ENCODE measurements around the gene AKNAD1. TPM values are rescaled to one million over a fixed set of nuclear protein-coding genes. Genes with fewer than 3 reads are reported as not detected.
A peak's percentile ranks its signal among the peaks of the same experiment; 100 is the strongest.

Gene AKNAD1
- total RNA-seq, 4 donors from 2014 or later = not detected

DNA sequence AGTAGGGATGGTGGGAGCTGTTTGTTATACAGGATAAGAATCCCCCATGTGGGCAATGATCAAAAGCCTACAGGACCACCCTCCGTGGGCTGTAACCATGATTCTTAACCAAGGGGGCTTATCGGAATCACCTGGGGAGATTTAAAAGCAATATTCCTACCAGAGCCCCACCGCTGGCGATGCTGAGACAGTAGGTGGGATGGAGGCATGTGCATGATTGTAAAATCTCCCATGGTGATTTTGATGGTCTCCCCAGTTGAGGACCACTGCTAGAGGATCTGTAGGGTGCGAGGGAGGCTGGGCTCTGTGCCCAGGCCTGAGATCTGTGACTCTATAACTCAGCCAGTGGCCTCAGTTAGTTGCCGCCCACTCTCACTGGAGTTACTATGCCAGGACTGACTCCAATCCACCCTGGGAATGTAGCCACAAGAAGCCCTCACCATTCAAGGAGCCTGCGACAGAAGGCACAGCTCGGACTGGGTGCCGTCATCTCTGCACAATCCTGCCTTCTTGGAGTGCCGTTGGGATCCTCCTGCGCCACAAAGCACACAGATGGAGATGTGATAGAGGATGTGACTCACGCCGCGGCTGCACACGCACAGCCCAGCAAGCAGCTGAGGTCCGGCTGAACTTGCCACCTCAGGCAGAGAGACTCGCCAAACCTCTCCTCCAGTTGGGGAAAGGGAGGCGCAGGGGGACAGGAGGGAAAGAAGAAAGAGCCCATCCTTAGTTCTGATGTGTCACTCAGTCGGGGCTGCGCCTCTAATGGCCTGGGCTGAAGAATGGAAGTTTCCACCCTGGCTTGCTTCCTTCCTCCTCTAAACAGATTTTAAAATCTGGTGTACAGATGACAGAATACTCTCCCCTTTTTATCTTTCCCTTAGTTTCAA lies 26.5 kb downstream of the AKNAD1 start:
- H3K27me3 ChIP-seq = no peaks in the 10 kb centered on the region
- DNase-seq = peak in 2 of 3 donors; percentile 56 to 71
- no peak overlapping the region for H3K4me3 ChIP-seq
- peak overlapping the region; percentile 35 to 78 (median 58) for H3K27ac ChIP-seq
- H3K36me3 ChIP-seq = no peaks in the 10 kb centered on the region
- TF ChIP-seq, protein P1, sequence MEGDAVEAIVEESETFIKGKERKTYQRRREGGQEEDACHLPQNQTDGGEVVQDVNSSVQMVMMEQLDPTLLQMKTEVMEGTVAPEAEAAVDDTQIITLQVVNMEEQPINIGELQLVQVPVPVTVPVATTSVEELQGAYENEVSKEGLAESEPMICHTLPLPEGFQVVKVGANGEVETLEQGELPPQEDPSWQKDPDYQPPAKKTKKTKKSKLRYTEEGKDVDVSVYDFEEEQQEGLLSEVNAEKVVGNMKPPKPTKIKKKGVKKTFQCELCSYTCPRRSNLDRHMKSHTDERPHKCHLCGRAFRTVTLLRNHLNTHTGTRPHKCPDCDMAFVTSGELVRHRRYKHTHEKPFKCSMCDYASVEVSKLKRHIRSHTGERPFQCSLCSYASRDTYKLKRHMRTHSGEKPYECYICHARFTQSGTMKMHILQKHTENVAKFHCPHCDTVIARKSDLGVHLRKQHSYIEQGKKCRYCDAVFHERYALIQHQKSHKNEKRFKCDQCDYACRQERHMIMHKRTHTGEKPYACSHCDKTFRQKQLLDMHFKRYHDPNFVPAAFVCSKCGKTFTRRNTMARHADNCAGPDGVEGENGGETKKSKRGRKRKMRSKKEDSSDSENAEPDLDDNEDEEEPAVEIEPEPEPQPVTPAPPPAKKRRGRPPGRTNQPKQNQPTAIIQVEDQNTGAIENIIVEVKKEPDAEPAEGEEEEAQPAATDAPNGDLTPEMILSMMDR (IDR thresholded peaks at IDR 0.05) = no peak
- no peak for TF ChIP-seq POLR2A (IDR thresholded peaks at IDR 0.05)
- no peaks in the 10 kb centered on the region for H3K9me3 ChIP-seq
- peaks cover 0 to 9% (median 0%) of the 10 kb centered on the region in 4 donors for H3K4me1 ChIP-seq

DNA sequence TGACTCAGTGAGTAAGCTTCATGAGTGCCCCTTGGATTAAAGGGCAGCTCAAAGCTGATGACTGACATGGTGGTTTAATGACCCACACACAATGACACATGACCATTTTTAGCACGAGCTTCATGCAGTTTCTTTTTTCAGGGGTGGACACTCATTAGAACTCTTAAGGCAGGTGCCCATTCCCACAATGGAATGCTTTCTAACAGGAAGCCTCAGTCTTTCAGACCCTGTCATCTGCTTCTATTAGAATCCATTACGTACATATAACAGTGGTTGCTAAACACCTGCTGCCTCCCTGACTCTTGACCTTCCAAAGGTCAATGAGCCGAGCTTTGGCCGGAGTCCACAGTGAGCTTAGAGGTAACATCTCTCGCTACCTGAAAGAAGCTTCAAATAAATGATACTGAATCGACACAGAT lies 27.4 kb downstream of the AKNAD1 start:
- TF ChIP-seq, protein P1 (IDR thresholded peaks at IDR 0.05) = no peak
- TF ChIP-seq POLR2A (IDR thresholded peaks at IDR 0.05) = no peak
- Histone ChIP-seq H3K27me3 (no peaks in the 10 kb centered on the region), H3K36me3 (no peaks in the 10 kb centered on the region), H3K27ac (peak overlapping the region in 3 of 4 donors; percentile 35 to 78 (median 71)), H3K9me3 (no peaks in the 10 kb centered on the region), H3K4me3 (no peak overlapping the region), H3K4me1 (peaks cover 0 to 9% (median 0%) of the 10 kb centered on the region in 4 donors)
- DNase-seq = peak in 2 of 3 donors; percentile 71 to 75

DNA sequence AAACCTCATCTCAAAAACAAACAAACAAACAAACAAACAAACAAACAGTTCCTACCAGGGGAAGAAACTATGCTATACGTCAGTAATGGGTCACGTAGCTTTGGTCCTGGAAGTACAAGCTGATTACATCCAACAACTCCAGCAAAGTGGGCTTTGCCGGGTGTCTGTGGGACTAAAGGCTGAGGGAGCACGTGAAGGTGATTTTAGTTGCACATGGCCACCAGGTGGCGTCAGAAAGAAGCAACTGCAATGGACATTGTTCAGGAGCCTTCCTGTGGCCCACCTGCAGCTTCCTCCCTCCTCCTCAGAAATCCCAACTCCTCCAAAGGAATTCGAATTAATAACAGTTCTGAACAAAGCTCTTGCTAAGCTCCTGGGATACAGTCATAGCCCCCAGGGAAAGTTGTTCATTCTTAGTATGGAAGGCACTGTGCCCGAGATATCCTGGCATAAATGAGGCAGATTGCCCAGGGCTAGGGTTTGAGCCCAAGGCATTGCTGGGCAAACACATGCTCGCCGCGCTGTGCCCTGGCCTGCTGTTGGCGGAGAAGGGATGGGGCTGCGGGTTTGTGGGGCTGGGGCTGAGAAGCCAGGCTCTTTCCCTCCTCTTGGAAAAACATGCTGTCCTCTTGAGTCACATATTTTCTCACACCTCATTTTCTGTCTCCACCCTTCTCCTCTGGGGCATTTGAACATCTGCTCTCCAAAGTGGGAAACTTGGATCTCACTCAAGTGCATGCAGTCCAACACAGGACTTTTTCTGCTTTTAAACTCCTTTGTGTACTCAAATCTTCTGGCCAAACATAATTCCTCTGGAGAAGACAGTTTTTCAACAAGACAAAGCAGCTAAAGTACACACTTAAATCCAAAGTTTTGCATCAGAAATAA lies 28.6 kb downstream of the AKNAD1 start:
- H3K27me3 ChIP-seq = no peaks in the 10 kb centered on the region
- H3K36me3 ChIP-seq = no peaks in the 10 kb centered on the region
- DNase-seq = peak; percentile 69 to 92 (median 72)
- peak overlapping the region in 2 of 4 donors; percentile 71 to 78 for H3K27ac ChIP-seq
- no peaks in the 10 kb centered on the region for H3K9me3 ChIP-seq
- H3K4me1 ChIP-seq = peaks cover 0 to 9% (median 0%) of the 10 kb centered on the region in 4 donors
- TF ChIP-seq, protein P1 (IDR thresholded peaks at IDR 0.05) = peak; percentile 8 to 78 (median 76)
- no peak for TF ChIP-seq POLR2A (IDR thresholded peaks at IDR 0.05)
- no peak overlapping the region for H3K4me3 ChIP-seq

DNA sequence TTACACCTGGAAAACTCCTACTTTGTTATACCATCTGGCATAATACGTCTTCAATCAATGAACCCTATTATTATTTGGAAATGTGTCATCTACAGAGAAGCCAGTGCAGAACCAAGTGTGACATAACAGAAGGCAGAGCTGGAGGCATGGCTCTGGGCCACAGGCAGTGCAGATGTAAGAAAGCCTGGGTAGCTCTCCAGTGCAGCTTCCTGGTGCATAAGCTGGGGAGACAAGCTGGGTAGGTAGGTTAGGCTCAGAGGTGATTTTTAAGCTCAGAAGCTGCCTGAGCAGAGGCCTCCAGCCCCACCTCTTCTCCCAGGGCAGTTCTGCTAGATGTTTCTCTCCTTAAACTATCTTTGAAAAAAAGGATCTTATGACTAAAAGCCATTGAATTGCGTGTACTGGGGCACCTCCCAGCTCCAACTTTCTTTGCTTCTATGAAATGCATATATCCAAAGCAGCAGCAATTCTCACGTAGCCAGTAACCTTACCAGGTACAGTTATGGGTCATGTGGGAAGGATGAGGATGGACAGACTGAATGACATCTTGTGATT lies 30.7 kb downstream of the AKNAD1 start:
- Histone ChIP-seq H3K27me3 (no peaks in the 10 kb centered on the region), H3K27ac (no peak overlapping the region), H3K4me1 (peaks cover 0 to 9% (median 0%) of the 10 kb centered on the region in 4 donors), H3K4me3 (no peak overlapping the region), H3K36me3 (no peaks in the 10 kb centered on the region), H3K9me3 (no peaks in the 10 kb centered on the region)
- TF ChIP-seq, protein P1 (IDR thresholded peaks at IDR 0.05) = no peak
- no peak for DNase-seq

DNA sequence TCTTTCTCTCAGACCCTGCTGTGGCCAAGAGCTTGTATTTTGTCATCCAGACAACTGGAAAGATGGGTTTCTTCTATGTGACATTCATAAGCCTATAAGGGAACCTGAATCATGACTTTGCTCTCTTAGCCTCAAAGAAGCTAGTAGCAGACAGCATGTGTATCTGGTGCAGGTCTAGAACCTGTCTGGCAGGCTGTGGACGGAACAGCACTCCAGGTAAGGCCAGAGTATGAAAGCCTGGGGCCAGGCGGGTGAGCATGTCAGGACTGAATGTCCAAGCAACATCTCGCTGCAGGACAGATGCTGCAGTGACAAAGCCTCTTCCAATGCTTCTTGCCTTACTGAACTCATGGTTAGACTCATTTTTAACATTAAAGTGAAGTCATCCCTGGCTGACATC lies 32.8 kb downstream of the AKNAD1 start:
- Histone ChIP-seq H3K36me3 (no peaks in the 10 kb centered on the region), H3K9me3 (no peaks in the 10 kb centered on the region), H3K4me3 (no peak overlapping the region), H3K4me1 (peaks cover 0 to 8% (median 0%) of the 10 kb centered on the region in 4 donors), H3K27ac (no peak overlapping the region), H3K27me3 (no peaks in the 10 kb centered on the region)
- no peak for DNase-seq
- TF ChIP-seq POLR2A (IDR thresholded peaks at IDR 0.05) = no peak
- TF ChIP-seq, protein P1 (IDR thresholded peaks at IDR 0.05) = no peak
